Glutamatergic neuron (in vitro differentiated cells): Measurements from ENCODE around the gene BANK1. TPM values are rescaled to one million over a fixed set of nuclear protein-coding genes. Genes with fewer than 3 reads are reported as not detected.

ENCODE experiments used
- DNase-seq: peaks from one replicate; pipeline ENCODE4 v3.0.0; 2022
- H3K27ac Mint-ChIP-seq: one replicate; pipeline ENCODE4 v1.8.0; 2020; ENCODE audit warnings: mild to moderate bottlenecking, mixed read lengths, inconsistent platforms; ENCODE audit not compliant: unreplicated experiment
- H3K27me3 Mint-ChIP-seq: one replicate; pipeline ENCODE4 v1.8.0; 2020; ENCODE audit warnings: mild to moderate bottlenecking, moderate library complexity, mixed read lengths, inconsistent platforms; ENCODE audit not compliant: unreplicated experiment
- H3K36me3 Mint-ChIP-seq: one replicate; pipeline ENCODE4 v1.8.0; 2020; ENCODE audit warnings: mild to moderate bottlenecking, mixed read lengths, inconsistent platforms; ENCODE audit not compliant: unreplicated experiment
- H3K4me1 Mint-ChIP-seq: one replicate; pipeline ENCODE4 v1.8.0; 2020; ENCODE audit warnings: mild to moderate bottlenecking, low read depth, mixed read lengths, inconsistent platforms; ENCODE audit not compliant: unreplicated experiment
- H3K4me3 Mint-ChIP-seq: one replicate; pipeline ENCODE4 v1.8.0; 2020; ENCODE audit warnings: mild to moderate bottlenecking, mixed read lengths, inconsistent platforms; ENCODE audit not compliant: unreplicated experiment
- H3K9me3 Mint-ChIP-seq: one replicate; pipeline ENCODE4 v1.8.0; 2020; ENCODE audit warnings: mild to moderate bottlenecking, moderate library complexity, mixed read lengths, inconsistent platforms; ENCODE audit not compliant: unreplicated experiment
- CTCF ChIP-seq: fragments of 200-600 bp; sonication (generic); IDR thresholded peaks from one replicate; pipeline ENCODE4 v1.5.0; 2021; ENCODE audit not compliant: partially characterized antibody, unreplicated experiment
- total RNA-seq: library from RNA; stranded (reverse); fragmentation: NEBNext Ultra II Directional; extraction: Animal tissue kit (Norgen Biotek cat#: 25700); gene quantifications from one replicate; pipeline ENCODE4 v1.2.1, GENCODE V29; 2021; ENCODE audit not compliant: unreplicated experiment

Gene BANK1
- total RNA-seq, 1 donor from 2014 or later, result not detected

DNA sequence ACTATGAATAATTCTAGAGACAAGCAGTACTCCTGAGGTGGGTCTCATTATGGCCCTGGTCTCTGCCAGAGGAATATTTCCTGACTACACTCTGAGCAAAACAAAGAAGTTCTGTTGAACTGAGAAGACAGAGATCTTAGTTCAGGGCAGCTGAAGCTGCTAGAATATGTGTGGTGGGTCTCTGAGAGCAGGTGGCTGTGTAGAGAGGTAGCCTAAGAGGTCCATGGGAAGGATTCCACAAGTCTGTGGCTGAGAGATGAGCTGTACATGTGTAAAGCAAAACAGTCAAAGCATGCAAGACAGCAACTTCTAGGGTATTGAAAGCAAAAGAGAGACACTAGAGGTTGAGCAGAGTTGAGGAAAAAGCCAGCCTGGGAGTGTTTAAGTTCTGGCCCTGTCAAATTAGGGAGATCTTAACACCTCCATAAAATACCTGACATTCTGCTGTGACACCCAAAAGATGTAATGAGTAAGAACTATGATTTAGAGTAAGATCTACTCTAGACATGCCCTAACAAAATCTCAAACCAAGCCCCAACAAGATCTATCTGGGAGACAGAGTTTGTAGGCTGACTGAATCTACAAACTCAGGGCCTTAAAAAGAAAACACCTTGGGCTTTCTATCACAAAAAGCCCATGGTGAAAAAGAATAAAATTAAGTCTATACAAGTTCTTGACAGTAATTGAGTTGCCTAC is 274.4 kb downstream of the BANK1 start:
- Mint-ChIP-seq H3K4me1 (no peaks in the 10 kb centered on the region), H3K9me3 (no peaks in the 10 kb centered on the region), H3K27ac (no peak overlapping the region), H3K27me3 (no peaks in the 10 kb centered on the region), H3K4me3 (no peak overlapping the region), H3K36me3 (no peaks in the 10 kb centered on the region)
- TF ChIP-seq CTCF, result no peak
- DNase-seq, result no peak

GRCh38 chr4:102076622-102077021 is 286.1 kb downstream of the BANK1 start:
- Mint-ChIP-seq H3K9me3 (no peaks in the 10 kb centered on the region), H3K36me3 (no peaks in the 10 kb centered on the region), H3K27me3 (no peaks in the 10 kb centered on the region), H3K27ac (no peak overlapping the region), H3K4me1 (no peaks in the 10 kb centered on the region), H3K4me3 (no peak overlapping the region)
- DNase-seq, result no peak
- TF ChIP-seq CTCF, result no peak

- no peak overlapping the region for H3K4me3 Mint-ChIP-seq
- no peak overlapping the region for H3K27ac Mint-ChIP-seq
- TF ChIP-seq CTCF, result no peak
- no peak for DNase-seq
- no peaks in the 10 kb centered on the region for H3K36me3 Mint-ChIP-seq
- no peaks in the 10 kb centered on the region for H3K9me3 Mint-ChIP-seq
- no peaks in the 10 kb centered on the region for H3K4me1 Mint-ChIP-seq
- H3K27me3 Mint-ChIP-seq, result no peaks in the 10 kb centered on the region
Measured at GRCh38 chr4:102080184-102080583, 289.7 kb downstream of the BANK1 start.

GRCh38 chr4:102089850-102090621 is 299.5 kb downstream of the BANK1 start:
- no peaks in the 10 kb centered on the region for H3K27me3 Mint-ChIP-seq
- H3K9me3 Mint-ChIP-seq, result no peaks in the 10 kb centered on the region
- TF ChIP-seq CTCF, result no peak
- DNase-seq, result no peak
- no peaks in the 10 kb centered on the region for H3K4me1 Mint-ChIP-seq
- no peak overlapping the region for H3K27ac Mint-ChIP-seq
- H3K36me3 Mint-ChIP-seq, result no peaks in the 10 kb centered on the region
- no peak overlapping the region for H3K4me3 Mint-ChIP-seq

DNA sequence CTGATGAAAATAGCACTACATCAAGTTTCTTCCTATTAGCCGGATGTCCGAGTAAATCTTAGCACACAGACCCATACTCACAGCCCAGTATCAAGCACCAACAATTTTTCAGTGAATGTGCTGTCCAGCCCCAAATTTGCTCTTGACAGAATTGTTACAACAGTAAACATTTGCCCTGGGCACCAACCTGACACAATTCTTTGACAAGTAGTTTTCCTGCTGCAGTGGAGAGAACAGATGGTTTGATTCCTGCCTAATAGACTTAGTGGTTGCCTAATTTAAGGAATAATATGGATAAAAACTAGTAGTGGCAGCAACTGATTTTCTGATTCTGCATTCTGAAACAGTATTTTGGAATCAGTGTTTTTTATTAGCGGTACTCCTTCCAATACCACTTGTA is 301.1 kb downstream of the BANK1 start:
- Mint-ChIP-seq H3K27ac (no peak overlapping the region), H3K36me3 (no peaks in the 10 kb centered on the region), H3K4me3 (no peak overlapping the region), H3K27me3 (no peaks in the 10 kb centered on the region), H3K4me1 (no peaks in the 10 kb centered on the region), H3K9me3 (no peaks in the 10 kb centered on the region)
- no peak for DNase-seq
- no peak for TF ChIP-seq CTCF
